ENCODE results near the gene TMPRSS4.

TMPRSS4 gene

GRCh38 chr11:118138839-118139420, 62.1 kb downstream of the TMPRSS4 start:
- DNase-seq = no peak

DNA sequence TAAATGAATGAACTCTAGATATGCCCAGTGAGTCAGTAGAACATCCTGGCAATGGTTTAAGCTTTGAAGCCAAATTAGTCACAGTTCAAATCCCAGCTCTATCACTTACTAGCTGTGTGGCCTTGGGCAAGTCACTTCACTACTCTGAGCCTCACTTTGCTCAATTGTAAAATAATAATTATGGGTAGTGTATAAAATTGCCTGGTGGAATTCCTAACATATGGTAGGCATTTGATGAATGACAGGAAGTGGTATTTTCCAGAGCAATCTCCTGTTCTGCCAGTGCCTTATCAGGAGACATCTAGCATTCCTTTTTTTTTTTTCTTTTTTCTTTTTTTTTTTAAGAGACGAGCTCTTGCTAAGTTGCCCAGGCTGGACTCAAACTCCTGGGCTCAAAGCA, 62.7 kb downstream of the TMPRSS4 start:
- no peak for DNase-seq

DNA sequence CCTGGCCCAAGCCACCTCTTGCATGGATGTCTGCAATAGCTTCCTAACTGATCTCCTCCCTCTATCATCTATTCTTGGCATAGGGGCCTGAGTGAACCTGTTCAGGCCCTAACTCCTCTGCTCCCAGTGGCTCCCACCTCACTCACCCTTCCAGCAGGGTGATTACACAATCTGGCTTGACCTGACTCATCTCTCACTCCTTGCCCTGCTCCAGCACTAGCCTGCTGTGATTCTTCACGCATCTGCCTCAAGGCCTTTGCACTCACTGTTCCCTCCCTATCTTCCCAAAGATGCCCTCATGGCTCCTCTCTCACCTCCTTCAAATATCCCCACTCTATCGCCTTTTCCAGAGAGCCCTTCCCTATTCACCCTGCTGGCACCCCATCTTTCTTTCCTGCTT, 65.2 kb downstream of the TMPRSS4 start:
- no peak for DNase-seq

DNA sequence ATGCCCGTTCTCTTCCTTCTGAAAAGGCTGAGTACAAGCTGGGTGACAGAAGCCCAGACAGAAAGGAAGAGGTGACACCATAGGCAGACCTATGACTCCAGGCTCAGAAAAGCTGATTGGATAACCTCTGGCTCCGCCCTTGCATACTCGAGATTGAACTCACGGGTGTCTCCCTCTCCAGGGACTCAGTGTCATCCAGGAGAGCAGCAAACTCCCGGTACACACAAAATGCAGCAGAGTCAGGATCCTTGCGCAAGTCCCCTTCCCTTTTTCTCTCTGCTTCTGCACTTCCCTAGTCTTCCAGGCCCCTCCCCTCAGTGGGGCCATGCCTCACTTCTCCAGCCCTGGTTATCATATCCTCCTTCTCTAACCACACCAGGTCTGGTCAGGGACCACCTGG, 65.9 kb downstream of the TMPRSS4 start:
- DNase-seq = no peak

DNA sequence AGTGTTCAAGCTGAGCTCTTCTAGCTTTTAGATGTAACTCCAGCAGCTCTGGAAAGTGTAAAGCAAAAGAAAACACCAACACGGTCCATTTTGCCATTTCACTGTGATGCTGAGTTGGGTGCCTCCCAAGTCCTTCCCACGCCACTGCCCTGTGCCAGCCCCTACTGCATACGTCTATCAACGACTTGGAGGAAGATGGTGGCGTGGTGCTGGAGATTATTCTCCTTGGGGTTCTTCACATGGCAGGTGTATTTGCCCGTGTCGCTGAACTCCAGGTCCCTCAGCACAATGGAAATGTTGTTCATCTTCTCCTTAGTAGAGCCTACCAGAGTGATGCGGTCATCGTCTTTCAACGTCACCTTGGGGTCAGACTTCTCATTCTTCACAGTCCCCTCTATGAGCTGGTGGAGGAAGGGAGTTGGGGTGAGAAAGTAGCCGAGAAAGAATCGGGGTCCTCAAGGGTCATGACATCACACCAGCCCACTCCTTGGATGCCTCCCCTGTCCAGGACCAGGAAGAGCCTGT, 66.8 kb downstream of the TMPRSS4 start:
- DNase-seq = no peak

DNA sequence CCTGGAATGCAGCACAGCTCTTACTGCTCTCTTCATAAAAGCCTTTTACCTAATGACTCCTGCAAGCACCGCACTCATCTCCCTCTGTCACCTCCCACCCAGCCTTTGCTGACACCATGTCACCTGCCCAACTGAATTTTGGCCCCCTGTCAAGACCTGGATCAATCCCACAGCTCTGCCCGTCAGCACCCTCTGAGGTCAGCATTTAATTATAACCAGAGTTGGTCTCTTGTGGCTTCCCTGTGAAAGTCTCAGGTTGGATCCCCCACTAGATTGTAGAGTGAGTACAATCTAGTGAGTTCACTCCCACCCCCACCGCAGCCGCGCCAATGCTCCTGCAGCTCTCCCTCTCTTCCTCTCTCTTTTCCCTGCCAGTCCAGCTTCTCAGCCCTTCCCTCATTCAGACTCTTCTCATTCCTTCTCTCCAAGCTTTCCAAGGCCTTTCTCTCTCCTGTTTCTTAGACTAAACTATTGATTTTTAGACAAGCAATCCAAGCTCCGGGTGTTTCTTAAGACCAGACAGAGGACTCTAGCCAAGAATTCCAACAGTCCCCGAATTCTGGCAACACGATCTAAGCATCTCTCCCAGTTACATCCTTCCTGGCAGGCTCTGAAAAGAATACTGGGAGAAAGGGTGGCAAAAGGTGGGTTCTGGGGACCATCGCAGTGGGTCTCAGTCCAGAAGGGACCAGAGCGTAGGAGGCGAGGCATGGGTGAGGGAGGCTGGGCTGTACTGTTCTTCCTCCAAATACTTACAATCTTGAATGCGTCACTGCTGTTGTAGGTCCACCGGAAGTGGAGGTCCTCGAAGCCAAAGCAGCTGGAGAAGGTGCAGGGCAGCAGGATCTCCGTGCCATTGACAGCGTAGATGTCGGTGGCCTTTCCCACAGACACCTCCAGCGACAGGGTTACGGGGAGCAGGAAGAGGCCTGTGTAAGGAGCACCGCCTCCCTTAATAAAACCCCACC, 67.7 kb downstream of the TMPRSS4 start:
- no peak for DNase-seq

DNA sequence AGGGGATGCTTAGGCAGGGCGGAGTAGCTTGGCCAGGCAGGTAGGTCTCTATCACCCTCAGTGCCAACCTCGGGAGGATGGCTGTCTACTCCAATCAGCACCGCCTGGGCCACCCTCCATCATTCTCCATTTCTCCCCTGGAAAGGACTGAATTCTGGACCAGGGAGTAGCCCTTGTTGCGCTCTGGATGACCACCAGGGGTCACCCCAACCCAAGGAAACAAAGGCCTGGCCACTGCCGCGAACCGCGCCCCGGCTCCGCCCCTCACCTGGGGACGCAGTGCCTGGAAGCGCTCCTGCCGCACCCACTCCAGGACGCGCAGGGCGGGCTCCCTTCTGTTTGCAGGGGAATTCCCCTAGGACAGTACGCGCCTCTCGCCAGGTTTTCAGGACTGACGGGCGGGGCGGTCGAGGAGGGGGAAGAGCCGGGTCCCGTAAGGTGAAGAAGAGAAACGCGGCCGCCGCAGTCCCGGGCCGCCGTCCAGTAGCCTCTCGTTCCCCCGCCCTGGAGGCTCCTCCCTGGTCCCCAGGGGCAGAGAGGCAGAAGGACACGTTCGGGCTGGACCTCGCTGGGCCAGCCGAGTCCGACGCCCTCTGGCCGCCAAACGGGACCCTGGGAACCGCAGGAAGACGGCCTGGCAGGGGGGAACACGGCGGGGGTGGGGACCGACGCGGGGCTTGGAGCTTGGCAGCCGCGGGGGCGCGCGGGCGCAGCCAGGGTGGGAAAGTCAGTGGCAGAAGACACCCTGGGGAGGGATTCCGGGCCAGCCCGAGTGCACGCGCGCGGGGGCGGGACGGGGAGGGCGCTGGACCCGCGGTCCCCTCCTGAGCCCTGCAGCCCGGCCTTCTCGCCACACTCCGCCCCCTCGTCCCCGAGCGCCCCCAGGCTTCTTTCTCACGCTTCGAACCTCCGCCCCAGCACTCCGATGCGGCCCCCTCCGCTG, 68.7 kb downstream of the TMPRSS4 start:
- DNase-seq = peak; percentile 58 to 75 (median 71)

GRCh38 chr11:118146554-118146953, 69.7 kb downstream of the TMPRSS4 start:
- DNase-seq = no peak

DNA sequence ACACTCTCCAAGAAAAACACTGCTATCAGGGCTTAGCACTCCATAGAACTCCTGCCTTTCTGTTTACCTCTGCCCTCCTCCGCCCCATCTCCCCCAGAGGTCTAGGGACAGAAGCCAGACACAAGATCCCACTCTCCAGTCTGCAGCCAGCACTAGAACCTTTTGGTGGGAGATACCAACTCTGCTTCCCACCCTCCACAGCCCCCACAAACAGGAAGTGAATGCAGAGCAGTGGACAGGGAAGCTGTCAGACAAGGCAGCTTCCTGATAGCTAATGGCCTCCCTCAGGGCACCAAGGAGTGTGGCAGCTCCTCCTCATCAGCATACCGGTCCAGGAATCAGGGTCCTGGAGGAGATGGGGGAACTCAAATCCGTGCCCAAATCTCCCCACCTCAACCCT, 70.6 kb downstream of the TMPRSS4 start:
- DNase-seq = no peak

DNA sequence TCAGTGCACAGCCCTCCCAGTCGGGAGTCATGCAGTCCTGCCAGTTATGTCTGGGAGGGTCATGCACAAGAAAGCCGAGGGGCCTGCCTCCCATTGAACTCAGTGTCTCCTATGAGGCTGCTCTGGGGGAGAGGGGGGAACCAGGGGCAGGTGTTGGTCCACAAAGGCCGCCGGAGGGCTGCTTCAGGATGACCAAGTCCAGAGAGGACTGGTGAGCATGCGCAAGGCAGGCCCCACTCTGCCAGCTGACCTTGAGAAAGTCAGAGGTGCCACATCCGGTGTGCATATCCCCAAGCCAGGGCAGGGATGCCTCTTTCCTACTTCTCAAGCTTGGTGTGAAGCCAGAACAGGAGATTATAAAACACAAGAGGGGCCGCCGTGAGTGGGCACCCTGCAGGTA, 71.4 kb downstream of the TMPRSS4 start:
- DNase-seq = no peak

- DNase-seq = no peak
Measured at GRCh38 chr11:118148856-118149255, 72.0 kb downstream of the TMPRSS4 start.

- DNase-seq = no peak
Measured at GRCh38 chr11:118149493-118149892, 72.6 kb downstream of the TMPRSS4 start.

DNA sequence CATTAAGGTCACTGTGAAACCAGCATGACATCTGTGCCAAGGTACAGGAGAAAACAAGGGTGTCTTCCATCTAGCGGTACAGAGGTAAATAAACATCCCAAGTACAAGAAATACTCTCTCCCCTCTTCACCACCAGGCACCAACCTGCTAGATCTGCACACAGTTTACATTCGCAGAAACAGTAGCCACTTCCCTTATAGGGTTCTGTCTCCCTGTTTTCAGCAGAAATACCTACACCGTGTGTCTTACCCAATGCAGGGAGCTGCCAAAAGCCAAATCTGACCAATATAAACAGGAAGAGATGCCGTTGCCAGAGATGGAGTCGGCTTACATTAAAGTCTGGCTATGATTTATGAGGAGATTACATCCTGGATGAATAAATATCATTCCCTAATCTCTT, 74.6 kb downstream of the TMPRSS4 start:
- DNase-seq = no peak

GRCh38 chr11:118152020-118152551, 75.2 kb downstream of the TMPRSS4 start:
- no peak for DNase-seq

DNA sequence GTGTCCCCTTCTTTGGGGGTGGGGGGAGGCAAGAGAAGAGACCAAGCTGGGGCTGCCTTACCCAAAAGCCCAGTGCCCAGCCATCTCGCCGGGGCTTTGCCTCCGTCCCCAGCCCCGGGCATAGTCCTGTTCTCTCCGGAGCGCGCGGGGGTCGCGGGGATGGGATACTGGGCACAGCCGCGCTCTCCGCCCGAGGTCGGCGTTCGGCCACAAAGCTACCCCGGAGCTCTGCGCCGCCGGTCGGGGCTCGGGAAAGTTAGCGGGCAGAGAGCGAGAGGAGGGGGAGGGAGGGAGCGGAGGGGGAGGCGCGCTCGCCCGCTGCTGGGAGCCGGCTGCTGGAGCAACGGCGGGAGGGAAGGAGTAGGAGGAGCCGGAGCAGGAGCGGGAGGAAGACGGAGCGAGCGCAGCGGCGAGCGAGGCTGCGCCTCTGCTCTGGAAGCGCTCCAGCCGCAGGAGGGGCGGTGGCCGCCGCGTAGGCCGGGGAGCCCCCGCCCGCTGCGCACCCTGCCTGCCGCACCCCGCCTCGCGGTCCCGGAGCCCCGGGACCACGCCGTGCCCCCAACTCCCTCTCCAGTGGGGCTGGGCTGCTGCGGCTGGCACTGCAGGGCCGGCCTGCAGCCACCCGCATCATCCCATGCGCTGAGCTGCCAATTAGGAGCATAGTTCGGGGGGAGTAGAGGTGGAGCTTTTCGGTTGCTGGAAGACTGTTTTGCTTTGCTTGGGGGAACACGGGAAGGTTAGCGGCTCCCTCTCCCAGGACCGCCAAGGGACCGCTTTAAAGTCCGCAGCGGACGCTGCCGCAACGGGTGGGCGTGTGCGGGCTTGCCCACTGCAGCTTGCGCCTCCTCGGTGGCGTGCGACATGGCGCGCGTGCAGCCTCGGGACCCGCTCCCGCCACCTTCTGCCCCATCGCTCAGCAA, 75.9 kb downstream of the TMPRSS4 start, which contains the start of gene SCN4B:
Gene SCN4B, minus strand, starts transcription at position 272 of the 920 bp plus-strand sequence. Its CDS starts 150 bp downstream, at position 122.
- DNase-seq = no peak

DNA sequence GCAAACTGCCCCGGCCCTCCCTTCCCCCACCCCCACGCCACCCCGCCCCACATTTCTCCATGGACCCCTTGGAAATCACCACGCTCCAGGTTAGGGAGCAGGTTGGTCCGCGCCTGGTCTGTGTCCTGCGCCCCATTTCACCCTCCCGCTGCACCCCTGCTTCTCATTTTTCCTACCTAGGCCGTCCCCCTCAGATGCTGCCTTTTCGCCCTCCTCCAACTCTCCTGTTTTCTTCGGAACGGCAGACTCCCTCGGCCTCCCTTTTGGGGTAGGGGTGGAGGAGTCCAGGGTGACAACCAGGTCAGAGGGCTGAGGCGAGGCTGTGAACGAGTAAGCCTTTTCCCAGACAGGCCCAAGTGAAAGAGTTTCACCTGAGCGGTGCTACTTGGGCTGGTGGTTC, 76.6 kb downstream of the TMPRSS4 start:
- no peak for DNase-seq

DNA sequence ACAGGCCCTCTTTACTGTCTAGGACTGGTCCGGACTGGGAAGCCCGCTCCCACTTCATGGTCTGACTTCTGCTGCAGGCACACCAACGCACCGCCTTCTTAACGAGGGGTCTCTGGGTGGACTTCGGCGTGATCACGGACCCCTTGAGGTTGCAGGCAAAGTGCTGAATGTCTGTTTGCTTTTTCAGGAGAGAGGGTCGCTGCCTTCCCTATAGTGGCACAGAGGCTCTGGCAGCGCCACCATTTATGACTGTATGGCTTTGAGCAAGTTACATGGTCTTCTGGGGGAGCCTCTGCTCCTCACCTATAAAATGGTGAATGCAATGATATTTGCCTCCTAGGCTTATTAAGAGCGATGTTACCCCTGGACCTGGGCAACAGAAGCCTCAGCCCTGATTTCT, 77.1 kb downstream of the TMPRSS4 start:
- no peak for DNase-seq

GRCh38 chr11:118154641-118155040, 77.8 kb downstream of the TMPRSS4 start:
- no peak for DNase-seq

GRCh38 chr11:118155776-118156530, 79.1 kb downstream of the TMPRSS4 start:
- no peak for DNase-seq

- DNase-seq = peak in 1 of 4 experiments; percentile 11
Measured at GRCh38 chr11:118156531-118157185, 79.8 kb downstream of the TMPRSS4 start.
